ENCODE results near the gene GLI1. TPM values are rescaled to one million over a fixed set of nuclear protein-coding genes. Genes with fewer than 3 reads are reported as not detected.
A peak's percentile ranks its signal among the peaks of the same experiment; 100 is the strongest.
"Not testable (repeated sequence)": the region's sequence is repeated elsewhere in the genome, so short reads cannot be mapped to it uniquely, and the experiment has no call there.

The GLI1 gene
- total RNA-seq, 1 experiment from 2014 or later: 22.4 TPM

DNA sequence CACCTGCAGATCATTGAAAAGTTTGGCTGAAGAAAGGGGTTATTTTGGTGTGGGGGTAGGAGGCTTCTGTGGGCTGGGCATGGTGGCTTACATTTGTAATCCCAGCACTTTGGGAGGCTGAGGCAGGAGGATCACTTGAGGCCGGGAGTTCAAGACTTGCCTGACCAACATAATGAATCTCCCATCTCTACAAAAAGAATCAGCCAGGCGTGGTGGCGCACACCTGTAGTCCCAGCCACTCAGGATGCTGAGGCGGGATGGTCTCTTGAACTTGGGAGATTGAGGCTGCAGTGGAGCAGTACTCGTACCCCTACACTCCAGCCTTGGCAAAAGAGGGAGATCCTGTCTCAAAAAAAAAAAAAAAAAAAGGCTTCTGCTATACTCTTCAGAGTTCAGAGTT, 53.7 kb downstream of the GLI1 start:
- Histone ChIP-seq H3K9me3 (ENCODE audit: low read depth, low read length, poor library complexity, severe bottlenecking) (no peaks in the 10 kb centered on the region), H3K4me1 (ENCODE audit: insufficient read depth, low read length, poor library complexity, severe bottlenecking) (peaks cover 16% of the 10 kb centered on the region), H3K36me3 (ENCODE audit: insufficient read depth, low read length, poor library complexity, severe bottlenecking) (peaks cover 93% of the 10 kb centered on the region), H3K27ac (ENCODE audit: low read depth, low read length, poor library complexity, severe bottlenecking) (no peak overlapping the region), H3K4me3 (ENCODE audit: low read depth, low read length, poor library complexity, severe bottlenecking) (no peak overlapping the region), H3K27me3 (replicated peaks; ENCODE audit: insufficient read depth, low read depth, low read length, poor library complexity) (no peaks in the 10 kb centered on the region)
- ChIA-PET POLR2A (ENCODE audit: low non-redundant PET) (no interaction called here), CTCF (no interaction called here)
- TF ChIP-seq EZH2 (IDR thresholded peaks at IDR 0.05; ENCODE audit: borderline replicate concordance, low read depth, low read length, poor library complexity, severe bottlenecking) (no peak), CTCF (conservative IDR thresholded peaks at IDR 0.05; ENCODE audit: low read depth, low read length) (no peak)
- no TSS peak for BruUV-seq (replicated peaks)
- no peak for DNase-seq (ENCODE audit: low spot score)
- intact Hi-C loops (cut with micrococcal nuclease; ENCODE audit: unreplicated experiment): no loop called here

GRCh38 chr12:57513677-57514076, 54.1 kb downstream of the GLI1 start:
- H3K9me3 ChIP-seq (ENCODE audit: low read depth, low read length, poor library complexity, severe bottlenecking); H3K4me3 ChIP-seq (ENCODE audit: low read depth, low read length, poor library complexity, severe bottlenecking); DNase-seq (ENCODE audit: low spot score); POLR2A ChIA-PET (ENCODE audit: low non-redundant PET); intact Hi-C loops (cut with micrococcal nuclease; ENCODE audit: unreplicated experiment); H3K27ac ChIP-seq (ENCODE audit: low read depth, low read length, poor library complexity, severe bottlenecking); BruUV-seq (replicated peaks); H3K27me3 ChIP-seq (replicated peaks; ENCODE audit: insufficient read depth, low read depth, low read length, poor library complexity): not testable (repeated sequence)
- H3K36me3 ChIP-seq (ENCODE audit: insufficient read depth, low read length, poor library complexity, severe bottlenecking): peaks cover 97% of the 10 kb centered on the region
- H3K4me1 ChIP-seq (ENCODE audit: insufficient read depth, low read length, poor library complexity, severe bottlenecking): peaks cover 18% of the 10 kb centered on the region
- CTCF ChIA-PET: interaction anchor here (0.7 kb wide), 1 partner anchor 478 kb away, joined by 3 read pairs; no protein-coding TSS in a partner anchor

- DNase-seq (ENCODE audit: low spot score); H3K27ac ChIP-seq (ENCODE audit: low read depth, low read length, poor library complexity, severe bottlenecking); intact Hi-C loops (cut with micrococcal nuclease; ENCODE audit: unreplicated experiment); BruUV-seq (replicated peaks); H3K4me3 ChIP-seq (ENCODE audit: low read depth, low read length, poor library complexity, severe bottlenecking); H3K27me3 ChIP-seq (replicated peaks; ENCODE audit: insufficient read depth, low read depth, low read length, poor library complexity); H3K9me3 ChIP-seq (ENCODE audit: low read depth, low read length, poor library complexity, severe bottlenecking): not testable (repeated sequence)
- POLR2A ChIA-PET (ENCODE audit: low non-redundant PET): interaction anchor here (0.6 kb wide), 1 partner anchor 48 kb away, joined by 4 read pairs; no protein-coding TSS in a partner anchor
- peaks cover 98% of the 10 kb centered on the region for H3K36me3 ChIP-seq (ENCODE audit: insufficient read depth, low read length, poor library complexity, severe bottlenecking)
- CTCF ChIA-PET: interaction anchor here (0.7 kb wide), 1 partner anchor 479 kb away, joined by 3 read pairs; no protein-coding TSS in a partner anchor
- H3K4me1 ChIP-seq (ENCODE audit: insufficient read depth, low read length, poor library complexity, severe bottlenecking): peaks cover 18% of the 10 kb centered on the region
Measured at GRCh38 chr12:57514246-57514645, 54.7 kb downstream of the GLI1 start.

DNA sequence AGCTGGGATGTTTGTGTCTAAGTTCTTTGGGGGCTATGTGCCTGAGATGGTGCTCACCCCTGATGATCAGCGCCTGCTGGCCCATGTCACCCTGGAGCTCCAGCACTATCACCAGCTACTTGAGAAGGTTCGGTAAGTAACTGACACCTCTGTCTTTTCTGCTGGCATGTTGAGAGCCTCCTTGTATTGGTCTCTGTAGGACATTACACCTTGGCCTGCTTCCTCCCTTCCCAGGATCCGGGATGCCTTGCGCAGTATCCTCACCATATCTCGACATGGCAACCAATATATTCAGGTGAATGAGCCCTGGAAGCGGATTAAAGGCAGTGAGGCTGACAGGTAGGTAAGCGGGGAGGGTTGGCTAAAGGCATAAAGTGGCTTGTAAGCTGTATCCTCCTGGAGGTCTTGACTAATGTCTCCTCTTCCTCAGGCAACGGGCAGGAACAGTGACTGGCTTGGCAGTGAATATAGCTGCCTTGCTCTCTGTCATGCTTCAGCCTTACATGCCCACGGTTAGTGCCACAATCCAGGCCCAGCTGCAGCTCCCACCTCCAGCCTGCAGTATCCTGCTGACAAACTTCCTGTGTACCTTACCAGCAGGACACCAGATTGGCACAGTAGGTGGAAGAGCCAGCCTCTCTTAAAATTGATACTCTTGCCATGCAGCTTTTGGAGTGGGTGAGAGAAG, 55.3 kb downstream of the GLI1 start:
- Histone ChIP-seq H3K27me3 (replicated peaks; ENCODE audit: insufficient read depth, low read depth, low read length, poor library complexity) (no peaks in the 10 kb centered on the region), H3K9me3 (ENCODE audit: low read depth, low read length, poor library complexity, severe bottlenecking) (no peaks in the 10 kb centered on the region), H3K4me1 (ENCODE audit: insufficient read depth, low read length, poor library complexity, severe bottlenecking) (peaks cover 18% of the 10 kb centered on the region), H3K27ac (ENCODE audit: low read depth, low read length, poor library complexity, severe bottlenecking) (peak overlapping the region; percentile 58), H3K4me3 (ENCODE audit: low read depth, low read length, poor library complexity, severe bottlenecking) (no peak overlapping the region), H3K36me3 (ENCODE audit: insufficient read depth, low read length, poor library complexity, severe bottlenecking) (peaks cover 99% of the 10 kb centered on the region)
- intact Hi-C loops (cut with micrococcal nuclease; ENCODE audit: unreplicated experiment): no loop called here
- POLR2A ChIA-PET (ENCODE audit: low non-redundant PET): interaction anchor here (0.6 to 0.8 kb wide), 2 partner anchors 15 to 47 kb away, joined by 4 read pairs; no protein-coding TSS in a partner anchor
- no peak for DNase-seq (ENCODE audit: low spot score)
- no TSS peak for BruUV-seq (replicated peaks)
- TF ChIP-seq EZH2 (IDR thresholded peaks at IDR 0.05; ENCODE audit: borderline replicate concordance, low read depth, low read length, poor library complexity, severe bottlenecking) (no peak), CTCF (conservative IDR thresholded peaks at IDR 0.05; ENCODE audit: low read depth, low read length) (no peak)
- CTCF ChIA-PET: no interaction called here
